ENCODE data around the gene SLC5A12.

The SLC5A12 gene, protein sequence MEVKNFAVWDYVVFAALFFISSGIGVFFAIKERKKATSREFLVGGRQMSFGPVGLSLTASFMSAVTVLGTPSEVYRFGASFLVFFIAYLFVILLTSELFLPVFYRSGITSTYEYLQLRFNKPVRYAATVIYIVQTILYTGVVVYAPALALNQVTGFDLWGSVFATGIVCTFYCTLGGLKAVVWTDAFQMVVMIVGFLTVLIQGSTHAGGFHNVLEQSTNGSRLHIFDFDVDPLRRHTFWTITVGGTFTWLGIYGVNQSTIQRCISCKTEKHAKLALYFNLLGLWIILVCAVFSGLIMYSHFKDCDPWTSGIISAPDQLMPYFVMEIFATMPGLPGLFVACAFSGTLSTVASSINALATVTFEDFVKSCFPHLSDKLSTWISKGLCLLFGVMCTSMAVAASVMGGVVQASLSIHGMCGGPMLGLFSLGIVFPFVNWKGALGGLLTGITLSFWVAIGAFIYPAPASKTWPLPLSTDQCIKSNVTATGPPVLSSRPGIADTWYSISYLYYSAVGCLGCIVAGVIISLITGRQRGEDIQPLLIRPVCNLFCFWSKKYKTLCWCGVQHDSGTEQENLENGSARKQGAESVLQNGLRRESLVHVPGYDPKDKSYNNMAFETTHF

DNA sequence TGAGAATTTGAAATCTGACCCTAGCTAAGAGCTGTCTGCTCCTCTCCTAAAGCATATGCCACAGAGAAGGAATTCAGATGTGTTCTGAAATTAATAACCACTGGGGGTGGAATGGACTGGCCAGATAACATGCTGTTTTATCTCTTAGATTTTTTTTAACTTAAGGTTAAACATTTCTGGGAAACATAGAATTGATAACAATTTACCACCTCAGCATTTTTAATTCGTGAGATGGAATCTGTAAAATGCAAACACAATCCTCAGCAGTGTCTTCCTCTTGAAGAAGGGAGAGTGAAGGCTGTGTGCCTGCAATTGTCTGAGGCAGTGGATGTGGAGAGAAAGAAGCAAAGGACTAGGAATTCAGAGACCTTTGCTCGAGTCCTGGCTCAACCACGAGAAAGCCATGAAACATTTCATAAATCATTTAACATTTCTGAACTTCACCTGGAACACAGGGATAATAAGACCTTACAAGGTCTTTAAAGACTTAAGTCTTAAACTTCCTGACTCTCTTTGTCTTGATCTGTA is at the start of gene SLC5A12:
Gene SLC5A12, minus strand, starts transcription at position 113 of the 528 bp plus-strand sequence. CDS start 346 bp downstream, outside the sequence.
- no peak for DNase-seq

DNA sequence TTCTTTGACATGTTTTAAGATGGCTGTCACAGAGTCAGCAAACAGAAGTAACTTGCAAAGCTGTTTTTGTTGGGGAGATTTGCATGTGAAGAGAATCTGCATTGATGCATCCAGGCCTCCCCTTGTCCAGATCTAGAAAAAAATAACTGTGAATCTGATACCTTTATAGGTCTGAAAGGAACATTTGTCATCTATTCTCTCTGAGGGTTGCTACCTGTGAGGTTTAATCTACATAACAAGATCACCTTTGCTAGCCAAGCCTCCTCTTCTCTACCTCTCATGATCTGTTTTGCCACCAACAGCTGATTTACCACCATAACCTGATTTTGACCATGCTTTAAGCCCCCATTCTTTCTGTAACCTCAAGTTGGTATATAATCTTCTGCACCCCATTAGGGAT is 47.2 kb upstream of the SLC5A12 start:
- DNase-seq = no peak

DNA sequence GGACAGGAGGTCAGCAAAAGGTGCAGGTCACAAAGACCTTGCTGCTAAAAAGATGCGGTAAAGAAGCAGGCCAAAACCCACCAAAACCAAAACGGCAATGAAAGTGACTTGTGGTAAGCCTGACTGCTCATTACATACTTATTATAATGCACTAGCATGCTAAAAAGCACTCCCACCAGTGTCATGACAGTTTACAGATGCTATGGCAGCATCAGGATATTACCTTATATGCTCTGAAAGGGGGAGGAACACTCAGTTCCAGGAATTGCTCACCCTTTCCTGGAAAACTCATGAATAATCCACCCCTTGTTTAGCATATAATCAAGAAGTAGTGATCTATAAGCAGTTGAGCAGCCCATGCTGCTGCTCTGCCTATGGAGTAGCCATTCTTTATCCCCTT is 45.2 kb upstream of the SLC5A12 start:
- DNase-seq = no peak

- no peak for DNase-seq
Observed at GRCh38 chr11:26765323-26765722, 43.5 kb upstream of the SLC5A12 start.

- DNase-seq = no peak
Observed at GRCh38 chr11:26764825-26765224, 43.0 kb upstream of the SLC5A12 start.

GRCh38 chr11:26764315-26764714 is 42.5 kb upstream of the SLC5A12 start:
- no peak for DNase-seq

DNA sequence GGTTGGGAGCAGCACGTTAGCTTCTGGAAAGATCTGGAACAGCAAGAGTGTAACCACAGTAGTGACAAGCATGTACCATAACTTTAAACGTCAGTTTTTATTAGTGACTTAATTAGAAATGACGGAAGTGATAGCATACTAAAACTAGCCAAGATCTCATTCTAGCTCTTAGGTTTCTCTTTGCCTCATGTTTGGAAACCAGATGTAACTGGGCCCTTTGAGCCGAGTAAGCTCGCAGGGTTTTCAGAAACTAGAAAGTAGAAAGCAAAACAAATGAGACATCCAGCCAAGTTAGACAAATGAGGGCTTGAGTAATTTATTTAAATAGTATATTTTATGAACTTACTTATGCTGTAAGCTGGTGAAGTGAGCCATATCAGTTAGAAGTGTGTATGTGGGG is 40.2 kb upstream of the SLC5A12 start:
- DNase-seq = no peak

DNA sequence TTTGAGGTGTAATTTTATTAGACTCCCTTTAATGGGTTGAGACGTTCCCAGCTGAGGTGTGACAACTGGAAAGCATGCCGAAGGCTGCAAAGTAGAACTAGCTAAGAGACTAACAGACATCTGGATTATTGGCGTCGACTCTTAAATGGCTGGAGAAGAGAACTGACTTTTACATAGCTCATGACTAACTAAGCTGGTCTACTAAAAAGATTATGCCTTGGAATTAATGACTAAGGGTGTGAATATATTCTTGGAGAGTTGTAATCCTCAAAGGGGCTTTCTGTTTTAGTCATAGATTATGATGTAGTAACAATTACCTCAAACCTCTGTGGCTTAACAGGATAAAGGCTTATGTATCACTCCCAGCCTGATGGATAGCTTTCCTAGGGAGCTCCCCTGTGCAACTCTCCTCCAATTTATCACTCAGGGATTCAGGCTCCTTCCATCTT is 39.5 kb upstream of the SLC5A12 start:
- no peak for DNase-seq

- DNase-seq = no peak
Observed at GRCh38 chr11:26757995-26758394, 36.1 kb upstream of the SLC5A12 start.

DNA sequence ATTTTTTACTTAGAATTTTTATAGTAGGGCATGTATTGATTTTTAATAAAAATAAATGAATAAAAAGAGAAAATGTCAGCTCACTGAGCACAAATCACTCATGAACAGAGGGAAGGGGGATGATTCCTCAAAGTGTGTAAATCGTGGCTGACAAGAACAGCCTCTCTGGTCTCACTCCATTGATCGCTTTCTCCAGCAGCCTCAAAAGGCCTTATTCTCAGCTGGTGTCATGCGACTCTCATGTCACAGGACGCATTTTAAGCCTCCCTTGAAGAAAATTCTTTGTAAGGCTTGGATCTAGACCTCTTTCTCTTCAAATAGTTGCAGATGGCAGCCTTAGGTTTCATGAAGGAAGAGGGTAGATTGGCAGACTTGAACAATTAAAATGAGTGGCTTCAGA is 33.9 kb upstream of the SLC5A12 start:
- DNase-seq = no peak

DNA sequence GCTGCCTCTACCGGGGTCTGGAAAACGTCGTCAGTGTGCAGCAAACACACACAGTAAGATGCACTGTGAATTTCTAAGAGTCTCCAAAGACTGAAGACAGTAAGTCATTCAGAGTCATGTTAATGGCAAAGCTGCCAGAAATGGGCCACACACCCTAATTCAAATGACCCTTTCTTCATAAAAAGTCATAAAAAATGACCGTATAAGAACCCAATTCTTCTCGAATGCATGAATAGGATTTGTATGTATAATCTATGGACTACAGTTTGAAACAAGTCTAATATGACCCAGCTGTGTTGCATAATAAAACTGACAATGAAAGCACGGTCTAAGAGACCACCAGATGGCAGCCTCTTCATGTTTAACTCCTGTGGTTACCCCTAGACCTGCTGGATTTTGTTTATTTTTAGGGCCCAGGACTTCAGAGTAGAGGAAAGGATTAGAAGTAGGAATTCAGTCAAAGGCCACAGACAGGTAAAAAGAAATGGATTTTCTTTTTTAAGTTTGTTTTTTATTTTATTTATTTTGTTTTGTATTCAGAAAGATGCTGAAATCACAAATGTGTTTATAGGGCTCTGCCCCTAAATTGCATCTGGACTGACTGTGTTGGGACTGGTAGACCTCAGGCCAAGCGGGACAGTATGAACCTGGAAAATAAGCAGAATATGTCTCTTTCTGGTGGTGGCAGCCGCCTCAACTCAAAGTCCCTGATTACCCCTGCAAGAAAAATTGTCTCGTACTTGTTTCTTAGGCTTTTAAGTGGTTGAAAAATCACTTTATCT is 32.1 kb upstream of the SLC5A12 start:
- peak; percentile 22 to 64 for DNase-seq

GRCh38 chr11:26749927-26750326 is 28.1 kb upstream of the SLC5A12 start:
- DNase-seq = no peak

- no peak for DNase-seq
Observed at GRCh38 chr11:26743622-26744021, 21.8 kb upstream of the SLC5A12 start.

GRCh38 chr11:26742966-26743365 is 21.1 kb upstream of the SLC5A12 start:
- DNase-seq = no peak

- no peak for DNase-seq
Observed at GRCh38 chr11:26741036-26741435, 19.2 kb upstream of the SLC5A12 start.

DNA sequence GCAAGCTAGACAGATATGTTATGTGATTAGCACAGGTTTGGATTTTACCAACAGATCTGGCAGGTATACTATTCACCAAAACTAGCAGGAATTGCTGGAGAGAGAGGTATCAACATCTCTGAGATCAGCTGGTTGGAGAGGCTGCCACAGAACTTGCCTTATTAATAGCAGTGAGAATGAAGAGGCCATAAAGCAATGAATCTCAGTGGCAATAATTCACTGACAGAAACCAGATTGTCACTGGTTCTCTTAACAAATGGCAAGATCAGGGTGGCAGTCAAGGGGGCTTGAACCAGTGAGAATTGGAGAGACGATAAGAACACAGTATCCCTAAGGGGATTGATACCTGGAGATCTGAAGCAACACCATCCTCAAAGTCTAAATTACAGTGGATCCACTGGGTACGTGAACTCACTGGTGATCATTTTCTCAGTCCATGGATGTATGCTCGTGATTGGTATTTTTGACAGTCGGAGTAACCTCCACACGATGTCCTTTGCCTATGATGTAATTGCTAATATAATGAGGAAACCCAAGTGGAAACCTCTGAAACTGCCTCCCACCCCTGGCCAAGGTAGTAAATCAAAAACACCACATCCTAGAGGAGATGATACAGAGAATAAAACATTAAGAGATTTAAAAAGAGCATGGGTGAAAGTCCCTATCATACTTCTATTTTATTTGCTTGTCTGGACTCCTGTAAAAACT is 17.7 kb upstream of the SLC5A12 start:
- no peak for DNase-seq

- DNase-seq = no peak
Observed at GRCh38 chr11:26734691-26735090, 12.8 kb upstream of the SLC5A12 start.

DNA sequence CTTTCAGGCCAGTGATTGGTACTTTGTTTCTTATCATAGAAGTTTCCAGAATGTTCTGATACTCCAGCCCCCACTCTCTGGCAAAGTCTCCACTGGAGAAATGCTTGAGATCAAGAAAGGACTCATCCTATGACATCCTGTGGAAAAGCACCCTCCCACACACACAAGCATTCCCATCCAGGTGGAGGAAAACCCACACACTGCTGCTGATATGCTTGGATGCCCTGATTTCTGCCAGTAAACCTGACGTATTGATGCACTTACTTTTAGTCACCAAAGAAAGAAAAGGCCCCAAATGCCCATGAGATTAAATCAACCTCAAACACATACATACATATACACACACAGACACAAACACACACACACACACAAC is 9.2 kb upstream of the SLC5A12 start:
- DNase-seq = peak in 1 of 2 donors; percentile 6

- DNase-seq = no peak
Observed at GRCh38 chr11:26730414-26731083, 8.7 kb upstream of the SLC5A12 start.

- DNase-seq = no peak
Observed at GRCh38 chr11:26729284-26729683, 7.4 kb upstream of the SLC5A12 start.

DNA sequence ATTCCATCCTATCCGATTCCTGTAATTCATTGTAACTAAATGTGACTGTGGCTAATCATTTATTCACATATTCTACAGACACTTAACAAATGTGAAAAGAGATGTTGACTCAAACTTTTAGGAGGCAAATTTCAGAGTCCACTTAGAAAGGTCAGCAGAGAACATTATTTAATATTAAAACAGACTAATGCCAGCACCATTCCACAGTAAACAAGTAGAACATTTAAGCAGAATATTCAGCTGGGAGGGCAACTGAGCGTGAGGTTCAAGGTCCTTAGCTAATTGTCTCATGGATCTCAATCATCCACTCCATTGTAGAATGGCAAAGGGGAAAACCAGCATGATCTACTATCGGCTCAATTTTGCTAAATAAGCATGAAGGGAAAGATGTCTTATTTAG is 5.1 kb upstream of the SLC5A12 start:
- no peak for DNase-seq

GRCh38 chr11:26719998-26720397 is 1.9 kb downstream of the SLC5A12 start:
- DNase-seq = no peak
